Central memory CD8-positive, alpha-beta T cell (primary cell): ENCODE results near the gene TSSK6.

Source experiments
- ATAC-seq: fragments of 150-1000 bp; cut with Tn5 transposase; replicated peaks from 2 replicates; pipeline ENCODE4 v1.10.0; 2022; ENCODE audit warnings: mild to moderate bottlenecking, moderate FRiP score, moderate number of reproducible peaks; ENCODE audit not compliant: poor library complexity, severe bottlenecking; ENCODE audit errors: extremely low read depth
- DNase-seq, 2 donors: peaks; one replicate each; pipeline ENCODE4 v3.0.0; 2021; ENCODE audit warnings: low spot score in 2 of 2
- H3K27ac Mint-ChIP-seq: one replicate; pipeline ENCODE4 v1.8.0; 2022; ENCODE audit warnings: low read depth, mild to moderate bottlenecking, moderate library complexity, mixed read lengths
- H3K27me3 Mint-ChIP-seq: one replicate; pipeline ENCODE4 v1.8.0; 2022; ENCODE audit warnings: mixed read lengths
- H3K36me3 Mint-ChIP-seq: one replicate; pipeline ENCODE4 v1.8.0; 2022; ENCODE audit warnings: mild to moderate bottlenecking, moderate library complexity, mixed read lengths; ENCODE audit not compliant: insufficient read depth
- H3K4me1 Mint-ChIP-seq: one replicate; pipeline ENCODE4 v1.8.0; 2022; ENCODE audit warnings: mixed read lengths
- H3K4me3 Mint-ChIP-seq: one replicate; pipeline ENCODE4 v1.8.0; 2022; ENCODE audit warnings: mild to moderate bottlenecking, moderate library complexity, mixed read lengths
- H3K9me3 Mint-ChIP-seq: one replicate; pipeline ENCODE4 v1.8.0; 2022; ENCODE audit warnings: mixed read lengths

Gene TSSK6

DNA sequence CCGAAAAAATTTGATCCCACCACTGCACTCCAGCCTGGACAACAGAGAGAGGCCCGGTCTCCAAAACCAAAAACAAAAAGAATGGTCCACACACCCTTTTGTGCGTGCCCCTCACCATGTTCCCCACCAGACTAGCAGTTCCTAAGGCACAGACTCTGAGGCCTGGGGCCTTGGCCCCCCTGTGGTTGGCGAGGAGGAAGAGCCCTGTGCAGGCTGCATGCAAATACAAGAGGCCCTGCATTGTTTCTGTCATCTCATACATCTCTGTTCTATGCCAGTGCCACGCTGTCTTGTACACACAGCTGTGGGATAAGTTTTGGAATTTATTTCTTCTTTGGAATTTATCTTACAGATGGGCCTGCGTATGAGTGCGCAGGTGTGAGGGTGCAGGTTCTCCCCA lies 8.7 kb upstream of the TSSK6 start:
- no peak overlapping the region for H3K27ac Mint-ChIP-seq
- DNase-seq (no peak), ATAC-seq (no peak)
- peaks cover 19% of the 10 kb centered on the region for H3K4me1 Mint-ChIP-seq
- H3K9me3 Mint-ChIP-seq = no peaks in the 10 kb centered on the region
- no peak overlapping the region for H3K4me3 Mint-ChIP-seq
- no peaks in the 10 kb centered on the region for H3K27me3 Mint-ChIP-seq
- H3K36me3 Mint-ChIP-seq = peaks cover 24% of the 10 kb centered on the region

DNA sequence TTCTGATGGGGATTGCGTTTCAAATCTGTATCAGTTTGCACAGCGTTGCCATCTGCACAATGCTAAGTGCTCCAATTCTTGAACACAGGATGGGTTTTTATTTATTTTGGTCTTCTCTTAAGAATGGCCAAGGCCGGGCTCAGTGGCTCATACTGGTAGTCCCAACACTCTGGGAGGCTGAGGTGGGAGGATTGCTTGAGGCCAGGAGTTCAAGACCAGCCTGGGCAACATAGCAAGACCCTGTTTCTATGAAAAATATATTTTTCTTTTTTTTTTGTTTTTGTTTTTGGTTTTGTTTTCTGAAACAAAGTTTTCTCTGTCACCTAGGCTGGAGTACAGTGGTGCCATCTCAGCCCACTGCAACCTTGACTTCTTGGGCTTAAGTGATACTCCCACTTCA lies 7.8 kb upstream of the TSSK6 start:
- DNase-seq (no peak), ATAC-seq (no peak)
- Mint-ChIP-seq H3K27ac (no peak overlapping the region), H3K27me3 (no peaks in the 10 kb centered on the region), H3K4me3 (no peak overlapping the region), H3K36me3 (peaks cover 27% of the 10 kb centered on the region), H3K9me3 (no peaks in the 10 kb centered on the region), H3K4me1 (peaks cover 20% of the 10 kb centered on the region)

DNA sequence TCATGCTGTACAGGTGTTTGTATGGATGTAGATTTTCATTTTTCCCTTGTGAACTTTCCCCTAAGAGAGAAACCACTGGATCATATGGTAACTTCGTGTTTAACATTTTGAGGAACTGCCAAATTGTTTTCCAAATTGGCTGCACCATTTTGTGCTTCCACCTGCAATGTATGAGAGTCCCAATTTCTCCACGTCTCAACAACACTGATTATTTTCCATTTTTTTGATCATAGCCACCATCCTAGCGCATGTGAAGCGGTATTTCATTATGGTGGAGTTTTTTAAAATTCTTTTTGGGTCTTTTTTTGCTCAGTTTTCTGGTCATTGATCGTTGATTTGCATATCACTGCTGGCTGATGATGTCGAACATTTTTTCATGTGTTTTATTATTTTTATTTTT lies 5.6 kb upstream of the TSSK6 start:
- Mint-ChIP-seq H3K27me3 (no peaks in the 10 kb centered on the region), H3K36me3 (peaks cover 27% of the 10 kb centered on the region), H3K27ac (no peak overlapping the region), H3K4me3 (no peak overlapping the region), H3K4me1 (peaks cover 26% of the 10 kb centered on the region), H3K9me3 (no peaks in the 10 kb centered on the region)
- ATAC-seq = no peak
- DNase-seq = no peak

DNA sequence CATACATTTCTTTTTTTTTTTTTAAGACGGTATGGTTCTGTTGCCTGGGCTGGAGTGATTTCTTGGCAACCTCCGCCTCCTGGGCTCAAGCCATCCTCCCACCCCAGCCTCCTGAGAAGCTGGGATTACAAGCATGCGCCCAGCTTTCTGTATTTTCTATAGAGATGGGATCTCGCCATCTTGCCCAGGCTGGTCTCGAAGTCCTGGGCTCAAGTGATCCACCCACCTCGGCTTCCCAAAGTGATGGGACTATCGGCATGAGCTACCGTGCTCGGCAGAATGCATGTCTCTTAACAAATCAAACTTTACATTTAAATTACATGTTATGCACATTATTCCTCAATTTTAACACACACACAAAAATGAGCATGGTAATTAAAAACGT lies 1.9 kb upstream of the TSSK6 start:
- ATAC-seq (no peak), DNase-seq (no peak)
- peaks cover 25% of the 10 kb centered on the region for H3K36me3 Mint-ChIP-seq
- no peaks in the 10 kb centered on the region for H3K27me3 Mint-ChIP-seq
- H3K4me1 Mint-ChIP-seq = peaks cover 28% of the 10 kb centered on the region
- H3K9me3 Mint-ChIP-seq = no peaks in the 10 kb centered on the region
- H3K4me3 Mint-ChIP-seq = peak overlapping the region; percentile 92
- no peak overlapping the region for H3K27ac Mint-ChIP-seq

DNA sequence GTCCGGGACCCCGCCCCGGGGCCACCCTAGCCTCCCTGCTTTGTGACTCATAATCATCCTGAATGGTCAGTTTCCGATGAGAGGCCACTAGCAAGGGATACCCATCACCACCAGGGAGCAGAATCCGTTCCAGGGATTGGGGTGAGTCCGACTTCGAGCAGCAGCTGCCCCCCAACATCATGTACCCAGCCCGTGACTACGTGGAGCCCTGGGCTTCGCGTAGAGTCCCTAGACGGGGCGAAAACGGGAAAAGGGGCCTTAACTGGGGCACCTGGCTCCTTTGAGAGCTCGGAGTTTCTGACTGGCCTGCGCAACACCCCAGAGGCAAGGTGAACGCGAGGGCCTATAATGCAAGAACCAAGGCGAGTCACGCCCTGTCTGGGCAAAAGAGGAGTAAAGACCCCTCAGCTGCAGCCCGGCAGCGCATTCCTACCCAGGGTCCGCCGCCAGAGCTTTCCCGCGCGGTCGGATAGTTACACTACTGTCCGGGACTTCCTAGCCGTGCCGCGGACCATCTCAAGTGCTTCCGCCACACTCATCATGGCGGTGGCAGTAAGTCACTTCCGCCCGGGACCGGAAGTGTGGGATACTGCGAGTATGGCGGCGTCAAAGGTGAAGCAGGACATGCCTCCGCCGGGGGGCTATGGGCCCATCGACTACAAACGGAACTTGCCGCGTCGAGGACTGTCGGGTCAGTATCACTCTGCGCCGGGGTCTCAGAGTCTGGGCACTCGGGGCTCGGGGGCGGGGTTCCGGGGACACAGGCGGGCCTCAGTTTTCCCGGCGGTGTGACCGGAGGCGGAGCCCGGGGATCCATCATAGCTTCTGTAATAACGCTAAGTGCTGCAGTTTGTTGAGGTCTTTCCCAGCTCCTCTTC lies 533 bp upstream of the TSSK6 start, which contains the start of gene NDUFA13:
NDUFA13 (plus strand) TSS at position 584 of the 878 bp plus-strand sequence; CDS start at position 598, 14 bp downstream.
- Mint-ChIP-seq H3K27me3 (no peaks in the 10 kb centered on the region), H3K4me1 (peaks cover 26% of the 10 kb centered on the region), H3K9me3 (no peaks in the 10 kb centered on the region), H3K36me3 (peaks cover 25% of the 10 kb centered on the region), H3K4me3 (peak within 1 kb of the TSS; percentile 92), H3K27ac (peak within 1 kb of the TSS; percentile 95)
- ATAC-seq (peak; percentile 91), DNase-seq (peak; percentile 93 to 98)

DNA sequence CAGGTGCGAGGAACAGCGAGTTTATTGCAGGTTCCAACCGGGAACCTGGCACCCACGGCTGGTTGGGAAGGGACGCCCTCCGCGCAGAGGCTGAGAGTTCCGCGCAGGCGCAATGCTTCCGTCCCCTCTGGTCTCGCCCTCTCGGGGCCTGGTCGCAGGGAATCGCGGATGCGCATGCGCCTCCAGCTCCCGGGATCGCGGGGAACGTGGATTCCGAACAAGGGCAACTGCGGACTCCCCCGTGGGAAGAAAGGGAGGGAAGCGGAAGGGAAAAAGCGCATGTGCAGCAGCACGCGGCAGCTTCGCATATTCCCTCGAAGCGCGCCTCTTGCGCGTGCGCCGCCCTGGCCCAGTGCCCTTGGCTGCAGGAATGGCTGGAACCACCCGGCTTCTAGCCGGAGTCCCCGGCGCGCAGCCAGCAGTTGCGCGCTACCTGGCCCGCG lies 1.1 kb downstream of the TSSK6 start:
- peak overlapping the region; percentile 45 for H3K4me3 Mint-ChIP-seq
- peaks cover 11% of the 10 kb centered on the region for H3K4me1 Mint-ChIP-seq
- peak overlapping the region; percentile 44 for H3K27ac Mint-ChIP-seq
- H3K36me3 Mint-ChIP-seq = peaks cover 21% of the 10 kb centered on the region
- no peak for ATAC-seq
- no peak for DNase-seq
- no peaks in the 10 kb centered on the region for H3K27me3 Mint-ChIP-seq
- H3K9me3 Mint-ChIP-seq = no peaks in the 10 kb centered on the region

DNA sequence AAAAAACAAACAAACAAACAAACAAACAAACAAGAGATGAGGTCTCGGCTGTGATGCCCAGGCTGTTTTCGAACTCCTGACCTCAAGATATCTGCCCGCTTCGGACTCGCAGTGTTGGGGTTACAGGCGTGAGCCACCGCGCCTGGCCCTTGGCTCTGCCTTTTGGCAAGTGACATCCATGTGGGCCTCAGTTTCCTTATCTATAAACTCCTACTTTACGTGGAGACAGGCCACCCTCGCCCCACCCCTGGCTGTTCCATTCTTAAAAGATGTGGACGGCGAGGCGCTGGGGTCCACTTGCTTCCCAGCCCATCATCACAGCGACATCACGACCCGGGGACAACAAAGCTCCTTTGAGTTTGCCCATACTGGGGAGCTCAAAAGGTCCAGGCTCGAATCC lies 1.7 kb downstream of the TSSK6 start:
- no peak for DNase-seq
- Mint-ChIP-seq H3K36me3 (peaks cover 20% of the 10 kb centered on the region), H3K4me1 (peaks cover 8% of the 10 kb centered on the region), H3K4me3 (peak overlapping the region; percentile 45), H3K9me3 (no peaks in the 10 kb centered on the region), H3K27ac (no peak overlapping the region), H3K27me3 (no peaks in the 10 kb centered on the region)
- no peak for ATAC-seq

DNA sequence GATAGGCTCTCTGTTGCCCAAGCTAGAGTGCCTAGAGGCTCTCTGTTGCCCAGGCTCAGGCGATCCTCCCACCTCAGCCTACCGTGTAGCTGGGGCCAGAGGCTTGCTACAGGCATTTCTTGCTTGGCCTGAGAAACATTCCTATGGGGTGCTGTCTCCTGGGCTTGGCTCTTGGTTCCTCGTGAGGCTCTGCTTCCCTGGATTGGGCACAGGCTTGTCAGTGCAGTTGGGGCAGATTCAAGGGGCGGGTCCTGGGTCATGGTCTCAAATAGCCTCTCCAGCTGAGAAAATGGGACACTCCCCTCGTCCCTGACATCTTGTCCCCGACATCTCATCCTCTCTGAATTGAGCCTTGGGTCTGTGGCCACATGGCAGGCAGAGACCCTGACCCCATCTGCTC lies 4.9 kb downstream of the TSSK6 start:
- ATAC-seq (no peak), DNase-seq (no peak)
- no peak overlapping the region for H3K27ac Mint-ChIP-seq
- no peaks in the 10 kb centered on the region for H3K9me3 Mint-ChIP-seq
- peaks cover 18% of the 10 kb centered on the region for H3K36me3 Mint-ChIP-seq
- no peaks in the 10 kb centered on the region for H3K27me3 Mint-ChIP-seq
- H3K4me3 Mint-ChIP-seq = no peak overlapping the region
- H3K4me1 Mint-ChIP-seq = no peaks in the 10 kb centered on the region

DNA sequence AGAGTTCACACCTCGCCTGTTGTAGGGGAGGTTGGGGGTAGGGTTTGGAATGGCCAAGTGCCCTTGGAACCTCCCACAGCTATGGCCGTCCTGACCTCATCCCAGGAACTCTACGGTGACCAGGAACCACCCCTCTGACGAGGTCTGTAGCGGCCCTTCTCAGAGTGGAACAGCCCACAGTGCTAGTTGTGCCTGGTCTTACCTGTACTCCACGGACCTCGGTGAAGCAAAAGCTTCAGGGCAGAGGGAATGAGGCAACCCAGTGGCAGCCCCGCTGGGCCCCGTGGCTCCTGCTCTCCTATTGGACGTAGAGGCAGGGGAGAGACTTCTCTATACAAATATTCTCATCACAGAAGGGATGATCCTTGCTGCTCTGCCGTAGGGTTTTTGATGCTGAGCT lies 7.1 kb downstream of the TSSK6 start:
- Mint-ChIP-seq H3K36me3 (peaks cover 24% of the 10 kb centered on the region), H3K4me3 (no peak overlapping the region), H3K27me3 (no peaks in the 10 kb centered on the region), H3K27ac (no peak overlapping the region), H3K4me1 (no peaks in the 10 kb centered on the region), H3K9me3 (no peaks in the 10 kb centered on the region)
- no peak for ATAC-seq
- no peak for DNase-seq

DNA sequence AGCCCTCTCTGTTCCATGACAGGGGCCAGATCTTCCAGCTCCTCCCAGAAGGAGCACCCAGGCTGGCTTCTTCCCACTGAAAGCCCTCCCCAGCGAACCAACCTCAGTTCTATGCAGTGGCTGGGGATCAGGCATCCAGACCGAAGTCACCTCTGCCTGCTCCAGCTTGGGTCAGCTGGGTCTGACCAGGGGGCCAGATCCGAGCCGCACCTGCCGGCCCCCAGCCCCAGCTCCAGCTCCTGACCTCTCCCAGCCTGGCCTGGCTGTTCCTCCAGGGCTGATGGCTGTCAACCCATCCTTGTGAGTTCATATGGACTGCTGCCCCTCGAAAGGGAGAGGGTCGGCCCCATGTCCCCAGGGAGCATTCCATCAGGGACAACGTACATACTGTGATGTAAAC lies 8.0 kb downstream of the TSSK6 start:
- no peaks in the 10 kb centered on the region for H3K4me1 Mint-ChIP-seq
- ATAC-seq (no peak), DNase-seq (no peak)
- peaks cover 29% of the 10 kb centered on the region for H3K36me3 Mint-ChIP-seq
- no peak overlapping the region for H3K4me3 Mint-ChIP-seq
- no peaks in the 10 kb centered on the region for H3K9me3 Mint-ChIP-seq
- no peak overlapping the region for H3K27ac Mint-ChIP-seq
- no peaks in the 10 kb centered on the region for H3K27me3 Mint-ChIP-seq

DNA sequence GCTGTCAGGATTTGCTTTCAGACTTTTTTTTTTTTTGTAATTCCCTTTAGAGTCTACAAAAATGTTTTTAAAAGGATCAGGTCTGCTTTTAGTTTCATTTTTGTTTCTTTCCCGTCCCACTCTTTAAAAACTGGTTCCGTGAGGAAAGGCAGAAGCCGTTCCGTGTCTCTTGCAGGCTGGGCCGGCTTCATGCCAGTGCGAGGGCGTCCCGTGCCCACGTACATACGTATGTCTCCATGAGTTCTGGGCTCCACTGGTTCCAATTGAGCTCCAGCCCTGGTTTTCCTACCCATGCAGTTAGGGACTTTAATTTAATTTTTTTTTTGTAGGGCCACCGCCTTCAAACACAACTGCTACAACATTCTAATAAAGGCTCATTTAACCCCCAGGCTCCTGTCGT lies 8.8 kb downstream of the TSSK6 start:
- no peaks in the 10 kb centered on the region for H3K9me3 Mint-ChIP-seq
- H3K36me3 Mint-ChIP-seq = peaks cover 37% of the 10 kb centered on the region
- H3K27ac Mint-ChIP-seq = no peak overlapping the region
- no peaks in the 10 kb centered on the region for H3K27me3 Mint-ChIP-seq
- DNase-seq (no peak), ATAC-seq (no peak)
- no peaks in the 10 kb centered on the region for H3K4me1 Mint-ChIP-seq
- H3K4me3 Mint-ChIP-seq = no peak overlapping the region

DNA sequence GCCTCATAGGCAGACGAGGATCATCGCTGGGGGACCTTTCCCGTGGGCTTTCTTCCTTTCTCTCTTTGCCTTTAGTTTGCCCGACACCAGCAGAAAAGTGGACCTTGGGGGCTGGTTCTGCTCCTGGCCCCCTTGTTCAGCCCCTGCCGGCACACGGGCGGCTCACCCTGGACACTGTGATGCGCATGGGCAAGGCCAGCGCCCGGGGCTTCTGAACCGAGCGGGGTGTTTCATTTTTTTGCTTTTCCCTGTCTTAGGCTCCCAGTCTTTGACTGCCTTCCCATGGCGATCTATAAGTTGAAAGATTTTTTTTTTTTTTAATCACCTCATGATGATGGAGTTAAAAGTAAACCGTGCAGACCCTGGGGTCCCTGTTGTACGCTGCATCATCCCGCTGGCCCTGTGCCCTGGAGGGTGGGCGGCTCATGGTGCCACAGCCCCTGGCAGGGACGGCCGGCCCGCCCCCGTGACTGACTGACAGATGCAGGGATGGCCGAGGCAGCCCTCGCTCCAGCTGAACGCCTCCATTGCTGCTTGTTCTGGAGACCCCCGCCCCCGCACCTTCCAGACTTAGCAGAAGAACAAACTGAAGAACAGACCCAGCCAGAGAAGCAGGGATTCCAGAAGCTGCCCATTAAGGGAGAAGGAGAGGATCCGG lies 9.6 kb downstream of the TSSK6 start:
- H3K9me3 Mint-ChIP-seq = no peaks in the 10 kb centered on the region
- peaks cover 43% of the 10 kb centered on the region for H3K36me3 Mint-ChIP-seq
- H3K27ac Mint-ChIP-seq = no peak overlapping the region
- no peaks in the 10 kb centered on the region for H3K27me3 Mint-ChIP-seq
- H3K4me1 Mint-ChIP-seq = no peaks in the 10 kb centered on the region
- DNase-seq = no peak
- ATAC-seq = no peak
- no peak overlapping the region for H3K4me3 Mint-ChIP-seq
